ENCODE data around the gene ZNF554.

Gene ZNF554
- long read RNA-seq, partial matches to known transcripts: 0 of 1 reads
- long read RNA-seq, other reads (novel, unspliced or antisense): 1 of 1 reads

DNA sequence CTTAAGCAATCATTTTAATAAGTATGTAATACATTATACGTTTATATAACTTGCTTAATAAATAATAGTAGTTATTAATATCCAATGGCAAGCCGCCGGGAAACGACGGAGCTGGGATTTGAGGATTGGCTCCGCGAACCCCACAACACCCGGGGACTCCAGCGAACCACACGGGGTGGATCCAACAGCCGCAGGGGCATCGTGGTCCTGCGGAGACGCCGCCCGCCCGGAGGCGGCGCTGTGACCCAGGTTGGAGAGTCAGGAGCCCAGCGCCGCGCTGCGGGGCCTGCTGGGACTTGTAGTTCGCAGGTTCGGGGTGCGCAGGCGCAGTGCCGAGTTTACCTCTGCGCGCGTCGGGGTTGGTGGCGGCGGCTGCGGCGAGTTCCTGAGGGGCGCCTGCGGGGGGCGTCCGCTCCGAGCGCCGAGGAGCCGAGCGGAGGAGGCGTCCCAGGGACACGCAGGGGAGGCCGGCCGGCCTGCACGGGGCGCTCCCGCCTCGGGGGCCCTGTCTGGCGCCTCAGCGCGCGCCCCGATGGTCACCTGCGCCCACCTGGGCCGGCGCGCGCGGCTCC is at the start of gene ZNF554:
Gene ZNF554, plus strand, starts transcription at position 329 of the 572 bp plus-strand sequence. Its CDS starts 204 bp downstream, at position 533.
- no peak within 1 kb of the TSS for H3K27ac ChIP-seq (replicated peaks)

DNA sequence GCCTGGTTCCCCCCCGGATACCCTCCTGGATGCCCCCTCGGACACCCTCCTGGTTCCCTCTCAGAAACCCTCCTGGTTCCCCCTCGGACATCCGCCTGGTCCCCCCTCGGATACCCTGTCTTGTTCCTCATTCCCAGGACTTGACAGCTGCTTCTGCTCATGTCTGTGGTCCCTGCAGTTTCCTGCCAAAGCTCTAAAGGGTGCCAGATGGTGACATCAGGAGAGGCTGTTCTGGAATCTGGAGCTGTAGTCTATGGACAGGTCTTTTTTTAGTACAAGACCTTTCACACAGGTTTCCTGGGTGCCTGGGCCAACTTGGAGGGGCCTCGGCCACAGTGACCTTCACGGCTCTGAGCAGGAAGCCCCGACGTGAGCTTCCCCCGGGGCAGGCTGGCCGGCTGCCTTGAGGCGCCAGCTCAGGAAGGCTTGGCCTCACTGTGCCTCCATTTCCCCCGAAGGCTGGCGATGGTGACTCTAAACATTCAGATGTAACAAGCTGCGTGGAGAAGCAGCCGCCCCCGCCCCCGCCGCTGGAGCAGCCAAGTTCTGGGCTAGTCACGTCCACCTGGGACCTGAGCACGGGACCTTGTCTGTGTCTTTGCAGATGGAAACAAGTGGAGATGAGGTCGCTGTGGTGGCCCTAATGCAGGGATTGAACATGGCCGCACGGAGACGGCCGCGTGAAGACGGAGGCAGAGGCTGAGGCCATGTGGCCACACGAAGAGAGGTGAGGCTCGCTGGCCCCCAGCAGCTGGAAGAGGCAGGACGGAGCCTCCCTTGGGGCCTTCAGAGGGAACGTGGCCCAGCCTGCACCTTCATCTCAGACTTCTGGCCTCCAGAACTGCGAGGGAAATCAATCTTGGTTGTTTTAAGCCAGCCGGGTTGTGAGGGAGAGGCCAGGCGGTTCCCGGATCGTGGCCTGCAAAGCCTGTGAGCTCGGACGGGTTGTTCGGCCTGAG is 49.3 kb upstream of the ZNF554 start:
- TF ChIP-seq SPI1 (IDR thresholded peaks at IDR 0.05; ENCODE audit: borderline replicate concordance, low read depth) (no peak), POLR2AphosphoS5 (IDR thresholded peaks at IDR 0.05; ENCODE audit: low read depth) (no peak; the same call in 1 of the 2 replicates), GABPA (IDR thresholded peaks at IDR 0.05; ENCODE audit: low read depth) (no peak)
- TF ChIP-seq, protein P1, sequence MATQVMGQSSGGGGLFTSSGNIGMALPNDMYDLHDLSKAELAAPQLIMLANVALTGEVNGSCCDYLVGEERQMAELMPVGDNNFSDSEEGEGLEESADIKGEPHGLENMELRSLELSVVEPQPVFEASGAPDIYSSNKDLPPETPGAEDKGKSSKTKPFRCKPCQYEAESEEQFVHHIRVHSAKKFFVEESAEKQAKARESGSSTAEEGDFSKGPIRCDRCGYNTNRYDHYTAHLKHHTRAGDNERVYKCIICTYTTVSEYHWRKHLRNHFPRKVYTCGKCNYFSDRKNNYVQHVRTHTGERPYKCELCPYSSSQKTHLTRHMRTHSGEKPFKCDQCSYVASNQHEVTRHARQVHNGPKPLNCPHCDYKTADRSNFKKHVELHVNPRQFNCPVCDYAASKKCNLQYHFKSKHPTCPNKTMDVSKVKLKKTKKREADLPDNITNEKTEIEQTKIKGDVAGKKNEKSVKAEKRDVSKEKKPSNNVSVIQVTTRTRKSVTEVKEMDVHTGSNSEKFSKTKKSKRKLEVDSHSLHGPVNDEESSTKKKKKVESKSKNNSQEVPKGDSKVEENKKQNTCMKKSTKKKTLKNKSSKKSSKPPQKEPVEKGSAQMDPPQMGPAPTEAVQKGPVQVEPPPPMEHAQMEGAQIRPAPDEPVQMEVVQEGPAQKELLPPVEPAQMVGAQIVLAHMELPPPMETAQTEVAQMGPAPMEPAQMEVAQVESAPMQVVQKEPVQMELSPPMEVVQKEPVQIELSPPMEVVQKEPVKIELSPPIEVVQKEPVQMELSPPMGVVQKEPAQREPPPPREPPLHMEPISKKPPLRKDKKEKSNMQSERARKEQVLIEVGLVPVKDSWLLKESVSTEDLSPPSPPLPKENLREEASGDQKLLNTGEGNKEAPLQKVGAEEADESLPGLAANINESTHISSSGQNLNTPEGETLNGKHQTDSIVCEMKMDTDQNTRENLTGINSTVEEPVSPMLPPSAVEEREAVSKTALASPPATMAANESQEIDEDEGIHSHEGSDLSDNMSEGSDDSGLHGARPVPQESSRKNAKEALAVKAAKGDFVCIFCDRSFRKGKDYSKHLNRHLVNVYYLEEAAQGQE (IDR thresholded peaks at IDR 0.05; ENCODE audit: insufficient replicate concordance, low read depth): no peak
- TF ChIP-seq, protein P2, sequence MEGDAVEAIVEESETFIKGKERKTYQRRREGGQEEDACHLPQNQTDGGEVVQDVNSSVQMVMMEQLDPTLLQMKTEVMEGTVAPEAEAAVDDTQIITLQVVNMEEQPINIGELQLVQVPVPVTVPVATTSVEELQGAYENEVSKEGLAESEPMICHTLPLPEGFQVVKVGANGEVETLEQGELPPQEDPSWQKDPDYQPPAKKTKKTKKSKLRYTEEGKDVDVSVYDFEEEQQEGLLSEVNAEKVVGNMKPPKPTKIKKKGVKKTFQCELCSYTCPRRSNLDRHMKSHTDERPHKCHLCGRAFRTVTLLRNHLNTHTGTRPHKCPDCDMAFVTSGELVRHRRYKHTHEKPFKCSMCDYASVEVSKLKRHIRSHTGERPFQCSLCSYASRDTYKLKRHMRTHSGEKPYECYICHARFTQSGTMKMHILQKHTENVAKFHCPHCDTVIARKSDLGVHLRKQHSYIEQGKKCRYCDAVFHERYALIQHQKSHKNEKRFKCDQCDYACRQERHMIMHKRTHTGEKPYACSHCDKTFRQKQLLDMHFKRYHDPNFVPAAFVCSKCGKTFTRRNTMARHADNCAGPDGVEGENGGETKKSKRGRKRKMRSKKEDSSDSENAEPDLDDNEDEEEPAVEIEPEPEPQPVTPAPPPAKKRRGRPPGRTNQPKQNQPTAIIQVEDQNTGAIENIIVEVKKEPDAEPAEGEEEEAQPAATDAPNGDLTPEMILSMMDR (IDR thresholded peaks at IDR 0.05; ENCODE audit: insufficient read depth, low read length): no peak
- Histone ChIP-seq H3K4me3 (replicated peaks; ENCODE audit: insufficient read depth, low read length) (no peak overlapping the region), H3K27me3 (ENCODE audit: insufficient read depth, poor library complexity, severe bottlenecking) (no peaks in the 10 kb centered on the region), H3K27ac (replicated peaks) (no peak overlapping the region)
- DNase-seq (ENCODE audit: low read depth in 1 of 2, low spot score in 1 of 2): peak in 1 of 2 experiments; percentile 63

More for the DNA sequence above, at the start of gene ZNF554:
- no peak; the same call in 1 of the 2 replicates for TF ChIP-seq GABPA (IDR thresholded peaks at IDR 0.05; ENCODE audit: low read depth)
- TF ChIP-seq, protein P2 (IDR thresholded peaks at IDR 0.05; ENCODE audit: insufficient read depth, low read length): peak; percentile 97
- DNase-seq (ENCODE audit: low read depth in 1 of 2, low spot score in 1 of 2): peak; percentile 94 to 95
- H3K27me3 ChIP-seq (ENCODE audit: insufficient read depth, poor library complexity, severe bottlenecking): no peaks in the 10 kb centered on the region
- H3K4me3 ChIP-seq (replicated peaks; ENCODE audit: insufficient read depth, low read length): peak within 1 kb of the TSS; percentile 50

DNA sequence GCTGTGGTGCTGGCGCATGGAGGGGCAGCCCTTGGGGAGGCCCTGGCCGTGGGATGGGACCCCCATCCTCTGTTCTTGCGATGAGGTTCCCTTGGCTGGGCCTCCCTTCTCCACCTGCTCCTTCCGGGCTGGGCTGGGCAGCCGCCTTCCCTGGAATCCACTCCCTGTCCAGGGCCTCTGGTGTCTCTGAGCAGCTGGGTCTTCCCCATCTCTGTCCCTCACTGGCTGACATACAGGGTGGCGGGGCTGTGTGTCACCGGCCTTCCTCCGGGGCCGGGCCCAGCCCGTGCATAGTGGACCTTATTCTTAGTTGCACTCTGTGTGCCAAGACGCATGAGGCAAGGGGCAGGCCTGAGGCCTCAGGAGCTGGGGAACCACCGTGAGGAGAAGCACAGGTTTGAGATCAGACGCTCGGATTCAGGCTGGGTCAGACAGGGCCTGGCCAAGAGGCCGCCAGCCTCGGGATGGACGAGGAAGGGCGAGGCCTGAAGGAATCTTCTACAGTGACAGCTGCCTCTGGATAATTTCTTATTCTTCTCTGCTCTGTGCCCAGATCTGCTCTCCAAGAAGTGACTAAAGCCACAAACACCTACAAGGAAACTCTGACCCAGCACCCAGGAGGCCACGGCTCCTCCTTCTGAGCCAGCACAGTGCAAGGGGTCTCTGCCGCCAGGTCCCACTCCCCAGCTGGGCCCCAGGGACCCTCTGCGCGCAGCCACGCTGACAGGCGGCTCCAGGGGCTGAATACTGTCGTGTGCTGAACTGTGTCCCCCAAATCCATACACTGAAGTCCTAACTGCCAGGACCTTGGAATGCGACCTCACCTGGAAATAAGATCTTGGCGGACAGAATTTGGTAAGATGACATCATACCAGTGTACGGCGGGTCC is 47.6 kb upstream of the ZNF554 start:
- no peak for DNase-seq (ENCODE audit: low read depth in 1 of 2, low spot score in 1 of 2)
- TF ChIP-seq, protein P2 (IDR thresholded peaks at IDR 0.05; ENCODE audit: insufficient read depth, low read length): no peak
- TF ChIP-seq SPI1 (IDR thresholded peaks at IDR 0.05; ENCODE audit: borderline replicate concordance, low read depth): no peak
- no peak for TF ChIP-seq GABPA (IDR thresholded peaks at IDR 0.05; ENCODE audit: low read depth)
- TF ChIP-seq, protein P1 (IDR thresholded peaks at IDR 0.05; ENCODE audit: insufficient replicate concordance, low read depth): no peak
- TF ChIP-seq POLR2AphosphoS5 (IDR thresholded peaks at IDR 0.05; ENCODE audit: low read depth): no peak
- Histone ChIP-seq H3K27ac (replicated peaks) (no peak overlapping the region), H3K27me3 (ENCODE audit: insufficient read depth, poor library complexity, severe bottlenecking) (no peaks in the 10 kb centered on the region), H3K4me3 (replicated peaks; ENCODE audit: insufficient read depth, low read length) (no peak overlapping the region)
